Caco-2 (cell line): ENCODE data around the gene CALHM3. TPM values are rescaled to one million over a fixed set of nuclear protein-coding genes. Genes with fewer than 3 reads are reported as not detected.

Experiments
- BruUV-seq: library from RNA; stranded (reverse); fragments of 400-500 nt; replicated peaks from 2 replicates; lab custom pipeline; 2021; lab: Mats Ljungman, UMichigan
- CTCF ChIA-PET: fragments of 300-600 bp; sonication (Branson Sonifier 250); formaldehyde crosslinking; loops from one replicate; lab custom pipeline; 2022; ENCODE audit warnings: antibody characterized with exemption; lab: Charles Lee
- POLR2A ChIA-PET: fragments of 300-600 bp; sonication (Branson Sonifier 250); formaldehyde crosslinking; loops from one replicate; lab custom pipeline; 2022; ENCODE audit warnings: antibody characterized with exemption; lab: Charles Lee
- DNase-seq, 2 experiments: peaks; one replicate each; pipeline versions ENCODE4 v3.0.0 to v3.0.0-alpha.2; 2020 to 2022
- H3K27me3 ChIP-seq: replicated peaks from 2 replicates; pipeline ENCODE4 v1.6.0; 2011; ENCODE audit warnings: low read length; ENCODE audit not compliant: control insufficient read depth, insufficient read depth
- H3K36me3 ChIP-seq: 2 replicates; pipeline ENCODE4 v1.5.1; 2011; ENCODE audit warnings: low read length; ENCODE audit not compliant: control insufficient read depth, insufficient read depth
- H3K4me1 ChIP-seq: fragments of 250-450 bp; sonication (Bioruptor Pico); 2 replicates; pipeline ENCODE4 v1.5.1; 2020; ENCODE audit warnings: mild to moderate bottlenecking
- H3K4me3 ChIP-seq: 2 replicates; pipeline ENCODE4 v1.5.1; 2011; ENCODE audit warnings: low read depth, mild to moderate bottlenecking, control low read depth, low read length
- H3K9me3 ChIP-seq: fragments of 250-450 bp; sonication (Bioruptor Pico); 2 replicates; pipeline ENCODE4 v1.5.1; 2020; ENCODE audit warnings: mild to moderate bottlenecking, moderate library complexity
- H3K27ac Mint-ChIP-seq: one replicate; pipeline ENCODE4 v1.8.0; 2022; ENCODE audit warnings: mixed read lengths; ENCODE audit not compliant: unreplicated experiment
- H3K27me3 Mint-ChIP-seq: one replicate; pipeline ENCODE4 v1.8.0; 2022; ENCODE audit warnings: mixed read lengths; ENCODE audit not compliant: insufficient read depth, unreplicated experiment
- H3K36me3 Mint-ChIP-seq: one replicate; pipeline ENCODE4 v1.8.0; 2022; ENCODE audit warnings: mild to moderate bottlenecking, mixed read lengths; ENCODE audit not compliant: insufficient read depth, unreplicated experiment
- H3K4me1 Mint-ChIP-seq: one replicate; pipeline ENCODE4 v1.8.0; 2022; ENCODE audit warnings: low read depth, mixed read lengths; ENCODE audit not compliant: unreplicated experiment
- H3K4me3 Mint-ChIP-seq: one replicate; pipeline ENCODE4 v1.8.0; 2022; ENCODE audit warnings: mild to moderate bottlenecking, moderate library complexity, mixed read lengths; ENCODE audit not compliant: unreplicated experiment
- H3K9me3 Mint-ChIP-seq: one replicate; pipeline ENCODE4 v1.8.0; 2022; ENCODE audit warnings: mixed read lengths; ENCODE audit not compliant: unreplicated experiment
- CTCF ChIP-seq, 2 experiments: fragments of 200-600 bp in 1 of 2; IDR thresholded peaks; 1 replicate in 1 of 2; 2 replicates in 1 of 2; pipeline versions ENCODE4 v1.5.1 to v1.8.0; 2011 to 2022; ENCODE audit warnings: antibody characterized with exemption in 1 of 2, control low read depth in 1 of 2, inconsistent platforms in 1 of 2, low read depth in 1 of 2, low read length in 1 of 2, mild to moderate bottlenecking in 1 of 2, moderate library complexity in 1 of 2; ENCODE audit not compliant: insufficient read depth in 1 of 2, severe bottlenecking in 1 of 2, unreplicated experiment in 1 of 2
- intact Hi-C: fragments of 100-400 bp; cut with micrococcal nuclease; formaldehyde crosslinking; loops from one replicate; pipeline ENCODE4 v1.10.0; 2022; ENCODE audit not compliant: unreplicated experiment
- total RNA-seq: library from RNA; stranded (reverse); gene quantifications from 2 replicates; pipeline ENCODE4 v1.2.3, GENCODE V29; 2022

The CALHM3 gene
- total RNA-seq, 1 experiment from 2014 or later: 0.18 TPM

GRCh38 chr10:103448746-103449145, 30.3 kb downstream of the CALHM3 start:
- Mint-ChIP-seq H3K9me3 (no peaks in the 10 kb centered on the region), H3K4me3 (no peak overlapping the region), H3K27me3 (no peaks in the 10 kb centered on the region), H3K4me1 (no peaks in the 10 kb centered on the region), H3K27ac (no peak overlapping the region), H3K36me3 (peaks cover 27% of the 10 kb centered on the region)
- ChIA-PET POLR2A (no interaction called here), CTCF (interaction anchor here (0.7 kb wide), 1 partner anchor 72 kb away, joined by 4 read pairs; no protein-coding TSS in a partner anchor)
- intact Hi-C loops: no loop called here
- no peaks in the 10 kb centered on the region for H3K9me3 ChIP-seq
- no peak for TF ChIP-seq CTCF (IDR thresholded peaks at IDR 0.05; ENCODE audit: insufficient read depth in 1 of 2, low read depth in 1 of 2, low read length in 1 of 2, severe bottlenecking in 1 of 2, unreplicated experiment in 1 of 2)
- no peak for DNase-seq
- no TSS peak for BruUV-seq
- peaks cover 5% of the 10 kb centered on the region; the same call in 1 of the 2 replicates for H3K4me1 ChIP-seq
- no peak overlapping the region for H3K4me3 ChIP-seq
- no peaks in the 10 kb centered on the region for H3K27me3 ChIP-seq
- H3K36me3 ChIP-seq: peaks cover 2% of the 10 kb centered on the region

- H3K9me3 Mint-ChIP-seq: no peaks in the 10 kb centered on the region
- POLR2A ChIA-PET: no interaction called here
- BruUV-seq: no TSS peak
- no peak for TF ChIP-seq CTCF (IDR thresholded peaks at IDR 0.05; ENCODE audit: insufficient read depth in 1 of 2, low read depth in 1 of 2, low read length in 1 of 2, severe bottlenecking in 1 of 2, unreplicated experiment in 1 of 2)
- H3K36me3 Mint-ChIP-seq: peaks cover 41% of the 10 kb centered on the region
- intact Hi-C loops: no loop called here
- Histone ChIP-seq H3K4me3 (no peak overlapping the region), H3K36me3 (peaks cover 4% of the 10 kb centered on the region), H3K9me3 (no peaks in the 10 kb centered on the region), H3K27me3 (no peaks in the 10 kb centered on the region), H3K4me1 (peaks cover 5% of the 10 kb centered on the region; the same call in 1 of the 2 replicates)
- CTCF ChIA-PET: no interaction called here
- no peaks in the 10 kb centered on the region for H3K27me3 Mint-ChIP-seq
- no peaks in the 10 kb centered on the region for H3K4me1 Mint-ChIP-seq
- no peak overlapping the region for H3K27ac Mint-ChIP-seq
- H3K4me3 Mint-ChIP-seq: no peak overlapping the region
- no peak for DNase-seq
Measured at GRCh38 chr10:103447187-103447586, 31.9 kb downstream of the CALHM3 start.

GRCh38 chr10:103445767-103446567, 33.1 kb downstream of the CALHM3 start:
- H3K27me3 Mint-ChIP-seq: no peaks in the 10 kb centered on the region
- no peaks in the 10 kb centered on the region for H3K4me1 Mint-ChIP-seq
- H3K9me3 ChIP-seq: no peaks in the 10 kb centered on the region
- POLR2A ChIA-PET: no interaction called here
- BruUV-seq: TSS peak; percentile 60
- no peak for TF ChIP-seq CTCF (IDR thresholded peaks at IDR 0.05; ENCODE audit: insufficient read depth in 1 of 2, low read depth in 1 of 2, low read length in 1 of 2, severe bottlenecking in 1 of 2, unreplicated experiment in 1 of 2)
- H3K36me3 ChIP-seq: peaks cover 7% of the 10 kb centered on the region
- H3K9me3 Mint-ChIP-seq: no peaks in the 10 kb centered on the region
- CTCF ChIA-PET: no interaction called here
- H3K4me3 ChIP-seq: no peak overlapping the region
- H3K27me3 ChIP-seq: no peaks in the 10 kb centered on the region
- intact Hi-C loops: no loop called here
- H3K36me3 Mint-ChIP-seq: peaks cover 46% of the 10 kb centered on the region
- H3K4me3 Mint-ChIP-seq: no peak overlapping the region
- no peak for DNase-seq
- no peaks in the 10 kb centered on the region for H3K4me1 ChIP-seq
- no peak overlapping the region for H3K27ac Mint-ChIP-seq
